ENCODE measurements around the gene SARDH.

- no peak for TF ChIP-seq POLR2AphosphoS5 (IDR thresholded peaks at IDR 0.05)
- TF ChIP-seq CTCF (IDR thresholded peaks at IDR 0.05 in 8 of 11, conservative IDR thresholded peaks at IDR 0.05 in 3 of 11) = no peak
- TF ChIP-seq POLR2A (IDR thresholded peaks at IDR 0.05) = no peak
Observed at GRCh38 chr9:133768859-133769510, 30.8 kb upstream of the SARDH start.

Measured in spleen (tissue), 7 donors.